ENCODE results near the gene PXN. TPM values are rescaled to one million over a fixed set of nuclear protein-coding genes. Genes with fewer than 3 reads are reported as not detected.

The PXN gene
- total and polyA plus RNA-seq, 2 of the 13 experiments (the other 11 are each of a cell fraction or from before 2014, with no cell fraction given), result 13.6 to 14.2 TPM

- TF ChIP-seq HNF4G (IDR thresholded peaks at IDR 0.05; ENCODE audit: borderline replicate concordance, low read depth, low read length) (peak; percentile 37; the same call in 1 of the 2 replicates), HNF4G (CRISPR knock-in tag; IDR thresholded peaks at IDR 0.05; ENCODE audit: borderline replicate concordance, low read depth) (no peak), EZH2 (conservative IDR thresholded peaks at IDR 0.05; ENCODE audit: low read depth, low read length) (no peak), HIVEP1 (CRISPR knock-in tag; IDR thresholded peaks at IDR 0.05) (no peak), NFYC (CRISPR knock-in tag; IDR thresholded peaks at IDR 0.05) (peak; percentile 52; the same call in 1 of the 2 replicates), CERS6 (CRISPR knock-in tag; IDR thresholded peaks at IDR 0.05) (no peak), ZHX2 (IDR thresholded peaks at IDR 0.05; ENCODE audit: low read depth) (peak; percentile 50; the same call in 1 of the 2 replicates), ZHX2 (CRISPR knock-in tag; IDR thresholded peaks at IDR 0.05; ENCODE audit: borderline replicate concordance) (0 out of 2 replicates have a peak, but pooled peaks have one; percentile 52), ZNF772 (CRISPR knock-in tag; IDR thresholded peaks at IDR 0.05) (no peak; the same call in 1 of the 2 replicates), ZNF720 (CRISPR knock-in tag; IDR thresholded peaks at IDR 0.05) (no peak), RERE (CRISPR knock-in tag; IDR thresholded peaks at IDR 0.05; ENCODE audit: low read depth) (peak; percentile 67; the same call in 1 of the 2 replicates), IKZF1 (IDR thresholded peaks at IDR 0.05) (no peak), SNAI1 (CRISPR knock-in tag; IDR thresholded peaks at IDR 0.05; ENCODE audit: borderline replicate concordance) (peak; percentile 73; the same call in 1 of the 2 replicates), HMG20B (CRISPR knock-in tag; conservative IDR thresholded peaks at IDR 0.05) (no peak; the same call in 1 of the 2 replicates), PAX8 (CRISPR knock-in tag; IDR thresholded peaks at IDR 0.05; ENCODE audit: borderline replicate concordance) (no peak), RELA (CRISPR knock-in tag; IDR thresholded peaks at IDR 0.05) (no peak), SMAD3 (CRISPR knock-in tag; IDR thresholded peaks at IDR 0.05) (0 out of 2 replicates have a peak, but pooled peaks have one; percentile 76)
Observed at GRCh38 chr12:120292661-120293531, 27.4 kb upstream of the PXN start, which contains the start of gene RNU4-1 (continued).

All from HepG2 (cell line).